A673 (cell line): Measurements from ENCODE around the gene ZNF100. TPM values are rescaled to one million over a fixed set of nuclear protein-coding genes. Genes with fewer than 3 reads are reported as not detected.

ENCODE experiments used
- BruUV-seq: library from RNA; stranded (reverse); fragments of 400-500 nt; replicated peaks from 2 replicates; lab custom pipeline; 2021; lab: Mats Ljungman, UMichigan
- CTCF ChIA-PET: fragments of 300-600 bp; sonication (Branson Sonifier 250); formaldehyde crosslinking; loops from one replicate; lab custom pipeline; 2022; ENCODE audit warnings: antibody characterized with exemption; lab: Charles Lee
- POLR2A ChIA-PET: fragments of 300-600 bp; sonication (Branson Sonifier 250); formaldehyde crosslinking; loops from one replicate; lab custom pipeline; 2022; ENCODE audit warnings: antibody characterized with exemption; ENCODE audit not compliant: low non-redundant PET; lab: Charles Lee
- DNase-seq: peaks from one replicate; pipeline ENCODE4 v3.0.0-alpha.2; 2015; ENCODE audit warnings: low spot score
- H3K27ac ChIP-seq: fragments of 200-600 bp; sonication (generic); 2 replicates; pipeline ENCODE4 v1.5.1; 2016; ENCODE audit warnings: mixed run types, low read depth, mild to moderate bottlenecking, mixed read lengths, antibody characterized with exemption, low read length; ENCODE audit not compliant: poor library complexity, severe bottlenecking
- H3K27me3 ChIP-seq: fragments of 200-600 bp; sonication (generic); replicated peaks from 2 replicates; pipeline ENCODE4 v1.6.1; 2017; ENCODE audit warnings: mixed run types, low read depth, mild to moderate bottlenecking, mixed read lengths, antibody characterized with exemption, low read length; ENCODE audit not compliant: insufficient read depth, poor library complexity
- H3K36me3 ChIP-seq: fragments of 200-600 bp; sonication (generic); 2 replicates; pipeline ENCODE4 v1.6.1; 2016; ENCODE audit warnings: mixed run types, mild to moderate bottlenecking, mixed read lengths, antibody characterized with exemption, low read length; ENCODE audit not compliant: insufficient read depth, poor library complexity, severe bottlenecking
- H3K4me1 ChIP-seq: fragments of 200-600 bp; sonication (generic); 2 replicates; pipeline ENCODE4 v1.6.1; 2017; ENCODE audit warnings: mixed run types, mild to moderate bottlenecking, mixed read lengths, antibody characterized with exemption, low read length; ENCODE audit not compliant: insufficient read depth, poor library complexity, severe bottlenecking
- H3K4me3 ChIP-seq: fragments of 200-600 bp; sonication (generic); 2 replicates; pipeline ENCODE4 v1.5.1; 2016; ENCODE audit warnings: low read depth, mixed run types, mild to moderate bottlenecking, mixed read lengths, low read length; ENCODE audit not compliant: poor library complexity, severe bottlenecking
- H3K9me3 ChIP-seq: fragments of 200-600 bp; sonication (generic); 2 replicates; pipeline ENCODE4 v1.6.1; 2016; ENCODE audit warnings: mixed run types, low read depth, mild to moderate bottlenecking, mixed read lengths, antibody characterized with exemption, low read length; ENCODE audit not compliant: poor library complexity, severe bottlenecking
- EZH2 ChIP-seq: fragments of 200-600 bp; sonication (generic); IDR thresholded peaks from 2 replicates; pipeline ENCODE4 v1.6.1; 2017; ENCODE audit warnings: borderline replicate concordance, low read depth, mild to moderate bottlenecking, mixed read lengths, antibody characterized with exemption, low read length; ENCODE audit not compliant: poor library complexity, severe bottlenecking
- intact Hi-C: fragments of 100-400 bp; cut with micrococcal nuclease; formaldehyde crosslinking; loops from one replicate; pipeline ENCODE4 v1.10.0; 2022; ENCODE audit not compliant: unreplicated experiment
- total RNA-seq: library from RNA; stranded (reverse); gene quantifications from 2 replicates; pipeline ENCODE4 v1.2.3, GENCODE V29; 2021
- TF ChIP-seq, protein P1 (sequence below): fragments of 300-800, 200-600 bp; sonication (generic); conservative IDR thresholded peaks from 2 replicates; pipeline ENCODE4 v1.5.1; 2017; ENCODE audit warnings: low read depth, mild to moderate bottlenecking, antibody characterized with exemption, low read length, moderate library complexity, mixed read lengths

The ZNF100 gene
- total RNA-seq, 1 experiment from 2014 or later: 19.2 TPM

- H3K36me3 ChIP-seq: no peaks in the 10 kb centered on the region
- BruUV-seq: no TSS peak
- TF ChIP-seq EZH2: no peak
- TF ChIP-seq, protein P1, sequence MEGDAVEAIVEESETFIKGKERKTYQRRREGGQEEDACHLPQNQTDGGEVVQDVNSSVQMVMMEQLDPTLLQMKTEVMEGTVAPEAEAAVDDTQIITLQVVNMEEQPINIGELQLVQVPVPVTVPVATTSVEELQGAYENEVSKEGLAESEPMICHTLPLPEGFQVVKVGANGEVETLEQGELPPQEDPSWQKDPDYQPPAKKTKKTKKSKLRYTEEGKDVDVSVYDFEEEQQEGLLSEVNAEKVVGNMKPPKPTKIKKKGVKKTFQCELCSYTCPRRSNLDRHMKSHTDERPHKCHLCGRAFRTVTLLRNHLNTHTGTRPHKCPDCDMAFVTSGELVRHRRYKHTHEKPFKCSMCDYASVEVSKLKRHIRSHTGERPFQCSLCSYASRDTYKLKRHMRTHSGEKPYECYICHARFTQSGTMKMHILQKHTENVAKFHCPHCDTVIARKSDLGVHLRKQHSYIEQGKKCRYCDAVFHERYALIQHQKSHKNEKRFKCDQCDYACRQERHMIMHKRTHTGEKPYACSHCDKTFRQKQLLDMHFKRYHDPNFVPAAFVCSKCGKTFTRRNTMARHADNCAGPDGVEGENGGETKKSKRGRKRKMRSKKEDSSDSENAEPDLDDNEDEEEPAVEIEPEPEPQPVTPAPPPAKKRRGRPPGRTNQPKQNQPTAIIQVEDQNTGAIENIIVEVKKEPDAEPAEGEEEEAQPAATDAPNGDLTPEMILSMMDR: no peak
- ChIA-PET POLR2A (interaction anchor here (0.6 kb wide), 1 partner anchor 370 kb away, joined by 4 read pairs; no protein-coding TSS in a partner anchor), CTCF (no interaction called here)
- no peak overlapping the region for H3K4me3 ChIP-seq
- no peak overlapping the region for H3K27ac ChIP-seq
- intact Hi-C loops: no loop called here
- DNase-seq: no peak
- no peaks in the 10 kb centered on the region for H3K4me1 ChIP-seq
- no peaks in the 10 kb centered on the region for H3K27me3 ChIP-seq
- H3K9me3 ChIP-seq: peaks cover 19% of the 10 kb centered on the region
These were observed 75.7 kb downstream of the ZNF100 start for GRCh38 chr19:21691661-21692060.

GRCh38 chr19:21688464-21688863, 78.9 kb downstream of the ZNF100 start:
- no peak for DNase-seq
- H3K36me3 ChIP-seq: no peaks in the 10 kb centered on the region
- ChIA-PET POLR2A (no interaction called here), CTCF (no interaction called here)
- intact Hi-C loops: no loop called here
- H3K4me1 ChIP-seq: no peaks in the 10 kb centered on the region
- no peak overlapping the region for H3K4me3 ChIP-seq
- TF ChIP-seq, protein P1: no peak
- TF ChIP-seq EZH2: no peak
- H3K27ac ChIP-seq: no peak overlapping the region
- H3K27me3 ChIP-seq: no peaks in the 10 kb centered on the region
- BruUV-seq: no TSS peak
- H3K9me3 ChIP-seq: peaks cover 3% of the 10 kb centered on the region

- intact Hi-C loops: no loop called here
- H3K36me3 ChIP-seq: no peaks in the 10 kb centered on the region
- no peaks in the 10 kb centered on the region for H3K27me3 ChIP-seq
- H3K4me3 ChIP-seq: no peak overlapping the region
- no TSS peak for BruUV-seq
- DNase-seq: no peak
- peaks cover 23% of the 10 kb centered on the region for H3K9me3 ChIP-seq
- ChIA-PET CTCF (no interaction called here), POLR2A (no interaction called here)
- no peak overlapping the region for H3K27ac ChIP-seq
- TF ChIP-seq, protein P1: no peak
- TF ChIP-seq EZH2: no peak
- no peaks in the 10 kb centered on the region for H3K4me1 ChIP-seq
These were observed 86.7 kb downstream of the ZNF100 start for GRCh38 chr19:21680671-21681070.
